ENCODE results near the gene ASPA.
A peak's percentile ranks its signal among the peaks of the same experiment; 100 is the strongest.
"Not testable (repeated sequence)": the region's sequence is repeated elsewhere in the genome, so short reads cannot be mapped to it uniquely, and the experiment has no call there.

Gene ASPA

GRCh38 chr17:3475812-3476610 lies at the start of gene ASPA:
Gene ASPA, plus strand, starts transcription at chr17:3475997. Its CDS starts 163 bp downstream, at chr17:3476160.
- CTCF ChIA-PET = no interaction called here
- TF ChIP-seq CTCF (IDR thresholded peaks at IDR 0.05; ENCODE audit: insufficient read depth, low read length, missing control alignments) = no peak
- peak within 1 kb of the TSS; percentile 18; the same call in 1 of the 2 replicates for H3K4me3 ChIP-seq (ENCODE audit: low read depth, low read length)
- no peak for DNase-seq (ENCODE audit: low read depth, low spot score)
- POLR2A ChIA-PET = no interaction called here

DNA sequence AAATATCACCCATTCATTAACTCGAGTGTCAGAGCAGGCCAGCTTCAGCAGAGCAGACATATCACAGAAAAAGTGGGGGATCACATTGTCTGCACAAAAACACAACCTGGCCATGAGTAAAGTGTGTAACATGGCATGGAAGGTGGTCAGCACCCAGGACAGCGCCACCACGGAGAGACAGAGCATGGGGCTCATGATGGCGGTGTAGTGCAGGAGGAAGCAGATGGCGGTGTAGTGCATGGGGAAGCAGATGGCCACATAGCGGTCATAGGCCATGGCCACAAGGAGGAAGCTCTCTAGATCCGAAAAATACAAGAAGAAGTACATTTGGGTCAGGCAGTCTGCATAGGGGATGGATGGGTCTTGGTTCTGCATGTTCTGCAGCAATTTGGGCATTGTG lies 42.6 kb upstream of the ASPA start:
- CTCF ChIA-PET; H3K4me3 ChIP-seq (ENCODE audit: low read depth, low read length); DNase-seq (ENCODE audit: low read depth, low spot score); POLR2A ChIA-PET: not testable (repeated sequence)

DNA sequence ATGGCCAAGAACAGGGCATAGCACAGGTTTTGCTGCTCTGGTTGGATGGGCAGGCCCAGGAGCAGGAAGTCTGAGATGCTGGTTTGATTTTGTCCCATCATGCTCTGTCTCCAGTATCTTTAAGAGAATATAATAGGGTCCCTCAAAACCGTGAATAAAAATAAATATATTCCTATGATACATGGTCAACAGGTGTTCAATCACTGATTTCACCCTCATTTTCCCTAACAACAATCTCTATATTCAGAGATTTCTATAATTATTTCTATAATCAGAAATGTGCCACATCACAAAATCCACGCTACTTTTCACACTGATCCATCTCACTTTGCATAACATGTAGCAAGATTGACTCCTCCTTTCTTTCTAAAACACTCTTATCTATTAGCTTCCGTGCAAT lies 42.1 kb upstream of the ASPA start, which contains the start of gene OR1E2:
Gene OR1E2, minus strand, starts transcription at position 101 of the 400 bp plus-strand sequence. Its CDS starts 0 bp downstream, at position 101.
- POLR2A ChIA-PET = no interaction called here
- H3K4me3 ChIP-seq (ENCODE audit: low read depth, low read length) = no peak within 1 kb of the TSS
- CTCF ChIA-PET = no interaction called here
- TF ChIP-seq CTCF (IDR thresholded peaks at IDR 0.05; ENCODE audit: insufficient read depth, low read length, missing control alignments) = no peak
- no peak for DNase-seq (ENCODE audit: low read depth, low spot score)

DNA sequence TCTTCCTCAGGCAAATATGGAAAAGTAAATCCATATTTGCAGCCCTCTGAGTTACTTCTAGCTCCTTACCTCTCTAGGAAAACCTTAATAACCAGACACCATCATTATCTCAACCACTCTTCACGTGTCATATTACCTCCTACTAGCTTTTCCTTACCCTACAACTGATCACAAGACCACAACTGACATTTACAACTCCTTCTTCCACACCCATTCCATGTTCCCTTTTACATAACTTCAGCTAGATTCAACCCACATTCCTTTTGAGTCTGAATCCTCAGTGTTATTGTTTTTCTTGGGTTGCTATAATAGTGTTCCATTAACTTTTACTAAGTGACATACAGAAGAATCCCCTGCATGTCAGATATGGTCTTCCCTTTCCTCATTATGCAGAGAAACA lies 37.4 kb upstream of the ASPA start:
- ChIA-PET POLR2A (no interaction called here), CTCF (no interaction called here)
- TF ChIP-seq CTCF (IDR thresholded peaks at IDR 0.05; ENCODE audit: insufficient read depth, low read length, missing control alignments) = no peak
- H3K4me3 ChIP-seq (ENCODE audit: low read depth, low read length) = no peak overlapping the region
- no peak for DNase-seq (ENCODE audit: low read depth, low spot score)

- POLR2A ChIA-PET = no interaction called here
Measured at GRCh38 chr17:3440451-3440850, 35.3 kb upstream of the ASPA start.

DNA sequence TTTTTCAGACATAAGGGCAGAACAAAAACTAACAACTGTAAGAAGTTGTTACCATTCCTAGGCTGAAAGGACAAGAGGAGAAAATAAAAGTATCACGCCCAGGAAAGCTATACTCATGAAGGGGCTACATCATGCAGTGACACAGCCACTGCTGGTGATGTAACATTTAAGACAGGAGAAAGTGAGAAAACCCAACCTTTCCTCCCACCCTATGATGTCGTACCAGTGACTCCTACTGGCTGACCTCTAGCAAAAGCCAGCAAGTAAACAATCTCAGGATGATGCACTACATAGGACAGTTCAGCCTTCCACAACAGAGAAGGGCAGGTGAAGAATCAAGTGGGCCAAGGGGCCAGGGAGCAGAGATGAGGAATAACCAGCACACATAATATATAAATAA lies 28.2 kb upstream of the ASPA start:
- no peak for TF ChIP-seq CTCF (IDR thresholded peaks at IDR 0.05; ENCODE audit: insufficient read depth, low read length, missing control alignments)
- no peak for DNase-seq (ENCODE audit: low read depth, low spot score)
- no peak overlapping the region for H3K4me3 ChIP-seq (ENCODE audit: low read depth, low read length)
- ChIA-PET POLR2A (no interaction called here), CTCF (no interaction called here)

More at GRCh38 chr17:3440451-3440850, 35.3 kb upstream of the ASPA start:
- no peak for TF ChIP-seq CTCF (IDR thresholded peaks at IDR 0.05; ENCODE audit: insufficient read depth, low read length, missing control alignments)
- CTCF ChIA-PET = no interaction called here
- no peak overlapping the region for H3K4me3 ChIP-seq (ENCODE audit: low read depth, low read length)
- DNase-seq (ENCODE audit: low read depth, low spot score) = no peak

Measured in AG04449 (cell line).